Stimulated activated naive CD8-positive, alpha-beta T cell treated with anti-CD3 and anti-CD28 coated beads, Interleukin-15, amount 100 ng/mL, for 72 hours (primary cell): ENCODE data around the gene IRGQ.

ENCODE experiments used
- ATAC-seq: fragments of 150-1000 bp; cut with Tn5 transposase; 2 replicates; pipeline ENCODE4 v1.10.0; 2021; ENCODE audit warnings: mild to moderate bottlenecking, moderate library complexity
- DNase-seq, 2 donors: peaks; one replicate each; pipeline ENCODE4 v3.0.0; 2021 to 2022
- H3K27ac Mint-ChIP-seq, 2 donors: one replicate each; pipeline ENCODE4 v1.8.0; 2022; ENCODE audit warnings: mild to moderate bottlenecking in 2 of 2, mixed read lengths in 2 of 2, moderate library complexity in 2 of 2
- H3K27me3 Mint-ChIP-seq: one replicate; pipeline ENCODE4 v1.8.0; 2022; ENCODE audit warnings: mixed read lengths
- H3K4me1 Mint-ChIP-seq: one replicate; pipeline ENCODE4 v1.8.0; 2022; ENCODE audit warnings: mild to moderate bottlenecking, mixed read lengths
- H3K4me3 Mint-ChIP-seq, 2 donors: one replicate each; pipeline ENCODE4 v1.8.0; 2022; ENCODE audit warnings: mild to moderate bottlenecking in 2 of 2, mixed read lengths in 2 of 2, moderate library complexity in 1 of 2
- H3K9me3 Mint-ChIP-seq, 2 donors: one replicate each; pipeline ENCODE4 v1.8.0; 2022; ENCODE audit warnings: mixed read lengths in 2 of 2

Gene IRGQ

GRCh38 chr19:43633520-43633919 lies 37.6 kb upstream of the IRGQ start:
- no peaks in the 10 kb centered on the region for H3K9me3 Mint-ChIP-seq
- no peak overlapping the region for H3K4me3 Mint-ChIP-seq
- H3K27me3 Mint-ChIP-seq = peaks cover 39% of the 10 kb centered on the region
- DNase-seq = no peak
- ATAC-seq = no peak
- peaks cover 10% of the 10 kb centered on the region for H3K4me1 Mint-ChIP-seq
- no peak overlapping the region for H3K27ac Mint-ChIP-seq

GRCh38 chr19:43631491-43631890 lies 35.6 kb upstream of the IRGQ start:
- no peak overlapping the region for H3K27ac Mint-ChIP-seq
- H3K4me1 Mint-ChIP-seq = peaks cover 14% of the 10 kb centered on the region
- H3K27me3 Mint-ChIP-seq = peaks cover 36% of the 10 kb centered on the region
- no peak overlapping the region for H3K4me3 Mint-ChIP-seq
- DNase-seq (no peak), ATAC-seq (no peak)
- no peaks in the 10 kb centered on the region for H3K9me3 Mint-ChIP-seq

- Mint-ChIP-seq H3K27me3 (peaks cover 28% of the 10 kb centered on the region), H3K4me1 (peaks cover 33% of the 10 kb centered on the region), H3K27ac (no peak overlapping the region), H3K9me3 (no peaks in the 10 kb centered on the region), H3K4me3 (no peak overlapping the region)
- no peak for DNase-seq
- no peak for ATAC-seq
These were observed 32.9 kb upstream of the IRGQ start for GRCh38 chr19:43628646-43629326.

- DNase-seq (no peak), ATAC-seq (no peak)
- Mint-ChIP-seq H3K9me3 (no peaks in the 10 kb centered on the region), H3K4me3 (no peak overlapping the region), H3K4me1 (peaks cover 34% of the 10 kb centered on the region), H3K27ac (no peak overlapping the region), H3K27me3 (peaks cover 28% of the 10 kb centered on the region)
These were observed 30.9 kb upstream of the IRGQ start for GRCh38 chr19:43626838-43627237.

GRCh38 chr19:43625918-43626579 lies 30.1 kb upstream of the IRGQ start:
- peaks cover 28% of the 10 kb centered on the region for H3K27me3 Mint-ChIP-seq
- DNase-seq (peak in 1 of 2 donors; percentile 29), ATAC-seq (no peak)
- H3K27ac Mint-ChIP-seq = no peak overlapping the region
- no peak overlapping the region for H3K4me3 Mint-ChIP-seq
- H3K4me1 Mint-ChIP-seq = peaks cover 37% of the 10 kb centered on the region
- H3K9me3 Mint-ChIP-seq = no peaks in the 10 kb centered on the region

GRCh38 chr19:43624933-43625332 lies 29.0 kb upstream of the IRGQ start:
- Mint-ChIP-seq H3K27ac (no peak overlapping the region), H3K4me1 (peaks cover 48% of the 10 kb centered on the region), H3K27me3 (peaks cover 28% of the 10 kb centered on the region), H3K4me3 (peak overlapping the region in 1 of 2 donors; percentile 22), H3K9me3 (no peaks in the 10 kb centered on the region)
- ATAC-seq (peak; percentile 87), DNase-seq (peak; percentile 86 to 88)

- no peak for DNase-seq
- Mint-ChIP-seq H3K27ac (no peak overlapping the region), H3K4me3 (no peak overlapping the region), H3K4me1 (peaks cover 50% of the 10 kb centered on the region), H3K27me3 (peaks cover 28% of the 10 kb centered on the region), H3K9me3 (no peaks in the 10 kb centered on the region)
- no peak for ATAC-seq
These were observed 28.1 kb upstream of the IRGQ start for GRCh38 chr19:43623889-43624670.

- ATAC-seq = no peak
- Mint-ChIP-seq H3K27ac (no peak overlapping the region), H3K9me3 (no peaks in the 10 kb centered on the region), H3K4me1 (peaks cover 61% of the 10 kb centered on the region), H3K4me3 (peak overlapping the region in 1 of 2 donors; percentile 0), H3K27me3 (peaks cover 26% of the 10 kb centered on the region)
- no peak for DNase-seq
These were observed 27.0 kb upstream of the IRGQ start for GRCh38 chr19:43622956-43623355.

GRCh38 chr19:43622070-43622469 lies 26.1 kb upstream of the IRGQ start:
- H3K4me3 Mint-ChIP-seq = no peak overlapping the region

GRCh38 chr19:43620061-43621001 lies 24.4 kb upstream of the IRGQ start:
- Mint-ChIP-seq H3K4me3 (peak overlapping the region; percentile 93 to 95), H3K27me3 (no peaks in the 10 kb centered on the region), H3K9me3 (no peaks in the 10 kb centered on the region), H3K27ac (peak overlapping the region; percentile 98 to 99), H3K4me1 (peaks cover 55% of the 10 kb centered on the region)
- DNase-seq (no peak), ATAC-seq (peak; percentile 2)

More at GRCh38 chr19:43622070-43622469, 26.1 kb upstream of the IRGQ start:
- DNase-seq (no peak), ATAC-seq (no peak)
- H3K4me1 Mint-ChIP-seq = peaks cover 60% of the 10 kb centered on the region
- peaks cover 17% of the 10 kb centered on the region for H3K27me3 Mint-ChIP-seq
- H3K9me3 Mint-ChIP-seq = no peaks in the 10 kb centered on the region
- no peak overlapping the region for H3K27ac Mint-ChIP-seq

GRCh38 chr19:43619262-43620060 lies 23.5 kb upstream of the IRGQ start, which contains the start of gene ZNF428:
TSS of gene ZNF428 (minus strand) at chr19:43619629. CDS start at chr19:43614304, 5,325 bp downstream.
- peaks cover 46% of the 10 kb centered on the region for H3K4me1 Mint-ChIP-seq
- peak; percentile 92 for ATAC-seq
- peak; percentile 89 to 90 for DNase-seq
- no peaks in the 10 kb centered on the region for H3K27me3 Mint-ChIP-seq
- peak within 1 kb of the TSS; percentile 93 to 95 for H3K4me3 Mint-ChIP-seq
- no peaks in the 10 kb centered on the region for H3K9me3 Mint-ChIP-seq
- peak within 1 kb of the TSS; percentile 98 to 99 for H3K27ac Mint-ChIP-seq

GRCh38 chr19:43618921-43619261 lies 23.0 kb upstream of the IRGQ start:
- Mint-ChIP-seq H3K27ac (peak overlapping the region; percentile 98 to 99), H3K4me1 (peaks cover 40% of the 10 kb centered on the region), H3K4me3 (peak overlapping the region; percentile 93 to 95), H3K9me3 (no peaks in the 10 kb centered on the region), H3K27me3 (no peaks in the 10 kb centered on the region)
- ATAC-seq = peak; percentile 71
- peak; percentile 60 to 67 for DNase-seq

GRCh38 chr19:43616954-43617353 lies 21.0 kb upstream of the IRGQ start:
- ATAC-seq (no peak), DNase-seq (no peak)
- Mint-ChIP-seq H3K27me3 (no peaks in the 10 kb centered on the region), H3K4me3 (no peak overlapping the region), H3K4me1 (peaks cover 40% of the 10 kb centered on the region), H3K27ac (no peak overlapping the region), H3K9me3 (no peaks in the 10 kb centered on the region)

GRCh38 chr19:43616306-43616705 lies 20.4 kb upstream of the IRGQ start:
- Mint-ChIP-seq H3K4me3 (no peak overlapping the region), H3K4me1 (peaks cover 36% of the 10 kb centered on the region)
- no peak for ATAC-seq

More at GRCh38 chr19:43616306-43616705, 20.4 kb upstream of the IRGQ start:
- no peak for DNase-seq
- H3K9me3 Mint-ChIP-seq = no peaks in the 10 kb centered on the region
- H3K27me3 Mint-ChIP-seq = no peaks in the 10 kb centered on the region
- no peak overlapping the region for H3K27ac Mint-ChIP-seq
